Nephron (organoid): ENCODE measurements around the gene MPZ.
"Not testable (repeated sequence)": the region's sequence is repeated elsewhere in the genome, so short reads cannot be mapped to it uniquely, and the experiment has no call there.

Experiments used
- H3K27ac Mint-ChIP-seq, 3 experiments: 2 replicates each; pipeline ENCODE4 v1.8.0; 2020; ENCODE audit warnings: mixed read lengths in 3 of 3, mild to moderate bottlenecking in 2 of 3, moderate library complexity in 1 of 3
- H3K27me3 Mint-ChIP-seq: 2 replicates; pipeline ENCODE4 v1.8.0; 2021; ENCODE audit warnings: low read depth, mild to moderate bottlenecking, moderate library complexity, mixed read lengths
- H3K36me3 Mint-ChIP-seq: 2 replicates; pipeline ENCODE4 v1.8.0; 2020; ENCODE audit warnings: low read depth, mixed read lengths
- H3K4me1 Mint-ChIP-seq: 2 replicates; pipeline ENCODE4 v1.8.0; 2020; ENCODE audit warnings: mixed read lengths
- H3K4me3 Mint-ChIP-seq, 3 experiments: 2 replicates each; pipeline ENCODE4 v1.8.0; 2020; ENCODE audit warnings: mild to moderate bottlenecking in 3 of 3, mixed read lengths in 3 of 3, moderate library complexity in 2 of 3
- H3K9me3 Mint-ChIP-seq: 2 replicates; pipeline ENCODE4 v1.8.0; 2020; ENCODE audit warnings: mixed read lengths
- TF ChIP-seq, protein P1 (sequence below), 3 experiments: fragments of 200-600 bp; sonication (generic); IDR thresholded peaks; one replicate each; pipeline ENCODE4 v1.5.0; 2021; ENCODE audit warnings: antibody characterized with exemption in 3 of 3; ENCODE audit not compliant: unreplicated experiment in 3 of 3

MPZ gene

DNA sequence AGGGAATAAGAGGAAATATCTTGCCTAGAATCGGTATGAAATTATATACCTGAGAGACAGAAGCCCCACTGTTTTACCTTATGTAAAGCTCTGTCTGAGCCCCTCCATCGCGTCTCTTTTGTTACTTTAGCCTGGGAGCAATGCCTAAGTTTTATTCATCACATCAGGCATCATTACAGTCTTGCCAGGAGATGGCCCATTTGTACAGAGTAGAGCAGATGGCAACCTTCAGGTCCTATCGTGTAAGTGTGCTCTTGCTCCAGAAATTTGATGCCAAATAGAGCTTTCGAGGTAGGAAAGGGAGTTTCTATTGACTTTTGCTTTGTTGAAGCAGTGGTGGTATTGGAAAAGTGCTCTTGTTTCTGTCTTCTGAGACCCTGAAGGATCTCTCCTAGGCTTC lies 33.1 kb upstream of the MPZ start:
- H3K9me3 Mint-ChIP-seq = no peaks in the 10 kb centered on the region
- H3K27ac Mint-ChIP-seq = no peak overlapping the region
- H3K4me3 Mint-ChIP-seq = no peak overlapping the region
- H3K4me1 Mint-ChIP-seq = no peaks in the 10 kb centered on the region
- TF ChIP-seq, protein P1, sequence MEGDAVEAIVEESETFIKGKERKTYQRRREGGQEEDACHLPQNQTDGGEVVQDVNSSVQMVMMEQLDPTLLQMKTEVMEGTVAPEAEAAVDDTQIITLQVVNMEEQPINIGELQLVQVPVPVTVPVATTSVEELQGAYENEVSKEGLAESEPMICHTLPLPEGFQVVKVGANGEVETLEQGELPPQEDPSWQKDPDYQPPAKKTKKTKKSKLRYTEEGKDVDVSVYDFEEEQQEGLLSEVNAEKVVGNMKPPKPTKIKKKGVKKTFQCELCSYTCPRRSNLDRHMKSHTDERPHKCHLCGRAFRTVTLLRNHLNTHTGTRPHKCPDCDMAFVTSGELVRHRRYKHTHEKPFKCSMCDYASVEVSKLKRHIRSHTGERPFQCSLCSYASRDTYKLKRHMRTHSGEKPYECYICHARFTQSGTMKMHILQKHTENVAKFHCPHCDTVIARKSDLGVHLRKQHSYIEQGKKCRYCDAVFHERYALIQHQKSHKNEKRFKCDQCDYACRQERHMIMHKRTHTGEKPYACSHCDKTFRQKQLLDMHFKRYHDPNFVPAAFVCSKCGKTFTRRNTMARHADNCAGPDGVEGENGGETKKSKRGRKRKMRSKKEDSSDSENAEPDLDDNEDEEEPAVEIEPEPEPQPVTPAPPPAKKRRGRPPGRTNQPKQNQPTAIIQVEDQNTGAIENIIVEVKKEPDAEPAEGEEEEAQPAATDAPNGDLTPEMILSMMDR (IDR thresholded peaks at IDR 0.05; ENCODE audit: unreplicated experiment in 3 of 3) = no peak
- no peaks in the 10 kb centered on the region for H3K27me3 Mint-ChIP-seq
- peaks cover 55% of the 10 kb centered on the region for H3K36me3 Mint-ChIP-seq

DNA sequence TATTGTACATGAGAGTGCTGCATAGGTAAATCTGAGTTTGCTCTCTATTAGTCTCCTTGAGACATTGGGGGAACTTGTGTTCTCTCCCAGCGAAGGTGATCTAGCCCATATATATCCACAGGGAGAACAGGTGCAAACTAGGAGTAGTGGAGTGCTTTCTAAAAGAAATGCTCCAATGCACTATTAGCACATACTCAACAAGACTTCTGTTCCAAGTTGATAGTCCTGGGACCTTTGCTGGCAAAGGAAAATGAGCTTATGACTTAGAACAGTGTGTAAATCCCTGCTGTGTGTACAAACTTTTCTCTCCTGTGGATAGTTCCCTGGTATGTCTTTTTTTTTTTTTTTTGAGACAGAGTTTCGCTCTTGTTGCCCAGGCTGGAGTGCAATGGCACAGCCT lies 32.4 kb upstream of the MPZ start:
- Mint-ChIP-seq H3K27ac (no peak overlapping the region), H3K4me3 (no peak overlapping the region), H3K27me3 (no peaks in the 10 kb centered on the region), H3K4me1 (no peaks in the 10 kb centered on the region), H3K36me3 (peaks cover 58% of the 10 kb centered on the region), H3K9me3 (no peaks in the 10 kb centered on the region)
- TF ChIP-seq, protein P1 (IDR thresholded peaks at IDR 0.05; ENCODE audit: unreplicated experiment in 3 of 3) = no peak

DNA sequence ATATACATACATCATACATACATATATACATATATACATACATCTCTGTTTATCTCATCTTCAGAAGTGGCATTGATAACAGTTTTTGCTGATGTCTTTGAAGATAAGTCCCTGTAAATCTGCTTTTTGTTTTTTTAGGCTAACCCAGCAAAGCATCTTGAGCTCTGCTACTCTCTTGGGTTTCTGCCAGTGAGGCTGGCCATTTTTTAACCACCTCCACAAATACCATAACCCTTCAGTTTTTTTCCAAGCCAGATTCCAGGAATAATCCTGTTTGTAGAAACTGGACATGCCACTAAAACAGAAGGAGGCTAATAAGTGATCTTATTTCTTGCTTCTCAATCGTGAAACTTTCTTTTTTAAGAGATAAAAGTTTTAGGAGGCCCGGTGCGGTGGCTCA lies 26.0 kb upstream of the MPZ start:
- Mint-ChIP-seq H3K4me3 (no peak overlapping the region), H3K27ac (no peak overlapping the region), H3K27me3 (no peaks in the 10 kb centered on the region), H3K9me3 (no peaks in the 10 kb centered on the region), H3K4me1 (no peaks in the 10 kb centered on the region), H3K36me3 (peaks cover 74% of the 10 kb centered on the region)
- TF ChIP-seq, protein P1 (IDR thresholded peaks at IDR 0.05; ENCODE audit: unreplicated experiment in 3 of 3) = no peak

DNA sequence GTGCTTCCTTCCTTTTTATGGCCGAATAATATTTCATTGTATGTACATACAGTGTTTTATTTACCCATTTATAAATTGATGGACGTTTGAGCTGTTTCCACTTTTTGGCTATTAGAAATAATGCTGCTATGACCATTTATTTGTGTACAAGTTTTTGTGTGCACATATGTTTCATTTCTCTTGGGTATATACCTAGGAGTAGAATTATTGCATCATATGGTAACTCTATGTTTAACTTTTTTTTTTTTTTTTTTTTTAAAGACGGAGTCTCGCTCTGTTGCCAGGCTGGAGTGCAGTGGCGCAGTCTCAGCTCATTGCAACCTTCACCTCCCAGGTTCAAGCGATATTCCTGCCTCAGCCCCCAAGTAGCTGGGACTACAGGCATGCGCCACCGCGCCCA lies 23.4 kb upstream of the MPZ start:
- H3K4me1 Mint-ChIP-seq = no peaks in the 10 kb centered on the region
- TF ChIP-seq, protein P1 (IDR thresholded peaks at IDR 0.05; ENCODE audit: unreplicated experiment in 3 of 3) = no peak
- H3K27me3 Mint-ChIP-seq = no peaks in the 10 kb centered on the region
- no peaks in the 10 kb centered on the region for H3K9me3 Mint-ChIP-seq
- H3K4me3 Mint-ChIP-seq = no peak overlapping the region
- no peak overlapping the region for H3K27ac Mint-ChIP-seq
- peaks cover 70% of the 10 kb centered on the region for H3K36me3 Mint-ChIP-seq

DNA sequence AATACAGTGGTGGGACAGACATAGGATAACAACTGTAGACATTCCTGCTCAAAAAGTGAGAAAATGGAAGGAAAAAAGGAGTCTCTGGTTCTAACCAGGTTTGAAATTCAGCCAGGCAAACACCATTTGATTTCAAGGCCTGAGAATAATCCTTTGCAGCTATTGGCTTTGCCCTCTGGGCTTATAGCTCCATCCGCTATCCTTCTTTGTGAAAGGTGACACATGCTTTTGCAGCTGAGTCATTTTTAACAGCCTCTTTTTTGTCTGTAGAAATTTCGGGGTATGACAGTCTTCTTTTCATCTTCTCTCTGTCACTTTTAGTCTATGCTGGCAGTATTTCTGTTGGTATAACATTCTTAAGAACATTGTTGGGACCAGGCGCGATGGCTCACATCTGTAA lies 20.6 kb upstream of the MPZ start:
- H3K27ac Mint-ChIP-seq = no peak overlapping the region
- peaks cover 71% of the 10 kb centered on the region for H3K36me3 Mint-ChIP-seq
- TF ChIP-seq, protein P1 (IDR thresholded peaks at IDR 0.05; ENCODE audit: unreplicated experiment in 3 of 3) = no peak
- no peak overlapping the region for H3K4me3 Mint-ChIP-seq
- H3K4me1 Mint-ChIP-seq = no peaks in the 10 kb centered on the region
- H3K9me3 Mint-ChIP-seq = no peaks in the 10 kb centered on the region
- no peaks in the 10 kb centered on the region for H3K27me3 Mint-ChIP-seq

DNA sequence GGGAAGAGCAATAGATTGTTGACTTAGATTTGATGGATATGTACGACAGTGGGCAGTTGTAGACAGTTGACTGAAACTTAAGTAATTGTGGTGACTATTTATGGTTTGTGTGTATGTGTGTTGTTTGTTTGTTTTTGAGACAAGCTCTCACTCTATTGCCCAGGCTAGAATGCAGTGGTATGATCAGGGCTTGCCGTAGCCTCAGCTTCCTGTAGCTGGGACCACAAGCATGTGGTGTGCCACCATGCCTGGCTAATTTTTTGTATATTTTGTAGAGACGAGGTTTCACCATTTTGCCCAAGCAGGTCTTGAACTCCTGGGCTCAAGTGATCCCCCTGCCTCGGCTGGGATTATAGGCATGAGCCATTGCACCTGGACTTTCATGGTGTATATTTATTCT lies 14.3 kb upstream of the MPZ start:
- Mint-ChIP-seq H3K36me3 (peaks cover 35% of the 10 kb centered on the region), H3K4me1 (no peaks in the 10 kb centered on the region), H3K27me3 (no peaks in the 10 kb centered on the region), H3K27ac (no peak overlapping the region), H3K9me3 (no peaks in the 10 kb centered on the region), H3K4me3 (no peak overlapping the region)
- TF ChIP-seq, protein P1 (IDR thresholded peaks at IDR 0.05; ENCODE audit: unreplicated experiment in 3 of 3) = no peak

DNA sequence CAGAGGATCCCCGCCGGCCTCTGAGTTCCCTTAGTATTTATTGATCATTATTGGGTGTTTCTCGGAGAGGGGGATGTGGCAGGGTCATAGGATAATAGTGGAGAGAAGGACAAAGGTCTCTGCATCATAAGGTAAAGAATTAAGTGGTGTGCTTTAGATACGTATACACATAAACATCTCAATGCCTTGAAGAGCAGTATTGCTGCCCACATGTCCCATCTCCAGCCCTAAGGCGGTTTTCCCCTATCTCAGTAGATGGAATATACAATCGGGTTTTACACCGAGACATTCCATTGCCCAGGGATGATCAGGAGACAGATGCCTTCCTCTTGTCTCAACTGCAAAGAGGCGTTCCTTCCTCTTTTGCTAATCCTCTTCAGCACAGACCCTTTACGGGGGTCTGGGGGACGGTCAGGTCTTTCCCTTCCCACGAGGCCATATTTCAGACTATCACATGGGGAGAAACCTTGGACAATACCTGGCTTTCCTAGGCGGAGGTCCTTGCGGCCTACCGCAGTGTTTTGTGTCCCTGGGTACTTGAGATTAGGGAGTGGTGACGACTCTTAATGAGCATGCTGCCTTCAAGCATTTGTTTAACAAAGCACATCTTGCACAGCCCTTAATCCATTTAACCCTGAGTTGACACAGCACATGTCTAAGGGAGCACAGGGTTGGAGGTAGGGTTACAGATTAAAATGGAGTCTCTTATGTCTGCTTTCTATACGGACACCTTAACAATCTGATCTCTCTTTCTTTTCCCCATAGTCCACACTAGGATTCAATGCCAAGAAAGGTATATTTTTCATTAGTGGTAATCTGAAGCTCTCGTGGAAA lies 6.3 kb upstream of the MPZ start:
- H3K27me3 Mint-ChIP-seq = not testable (repeated sequence)
- peak overlapping the region; percentile 95 to 98 (median 95) for H3K4me3 Mint-ChIP-seq

More for the DNA sequence above, 6.3 kb upstream of the MPZ start:
- H3K4me1 Mint-ChIP-seq = peaks cover 24% of the 10 kb centered on the region
- H3K9me3 Mint-ChIP-seq, H3K36me3 Mint-ChIP-seq: not testable (repeated sequence)
- peak overlapping the region; percentile 89 to 98 (median 98) for H3K27ac Mint-ChIP-seq
